GM12892 (cell line): ENCODE results near the gene KRTAP12-3.

ENCODE experiments used
- POLR2A ChIP-seq: IDR thresholded peaks from 2 replicates; pipeline ENCODE4 v1.6.1; 2011; ENCODE audit warnings: low read depth, low read length, control low read depth
- POLR2AphosphoS5 ChIP-seq: IDR thresholded peaks from 2 replicates; pipeline ENCODE4 v1.6.1; 2011; ENCODE audit warnings: low read depth, low read length, control low read depth

GRCh38 chr21:44656868-44657267 is 864 bp upstream of the KRTAP12-3 start:
- no peak for TF ChIP-seq POLR2AphosphoS5
- TF ChIP-seq POLR2A, result no peak
